ENCODE measurements around the gene UBE2G1.
"Not testable (repeated sequence)": the region's sequence is repeated elsewhere in the genome, so short reads cannot be mapped to it uniquely, and the experiment has no call there.

Gene UBE2G1

GRCh38 chr17:4375039-4375748, 8.7 kb upstream of the UBE2G1 start:
- Histone ChIP-seq H3K9me3 (ENCODE audit: control insufficient read depth, low read length) (no peaks in the 10 kb centered on the region), H3K4me3 (ENCODE audit: extremely low read depth, insufficient read depth, low read length, poor library complexity, severe bottlenecking) (no peak overlapping the region), H3K27ac (ENCODE audit: low read depth, low read length, severe bottlenecking) (no peak overlapping the region), H3K36me3 (ENCODE audit: control insufficient read depth, insufficient read depth, low read length) (no peaks in the 10 kb centered on the region), H3K4me1 (ENCODE audit: control insufficient read depth, insufficient read depth, low read length, poor library complexity, severe bottlenecking) (no peaks in the 10 kb centered on the region)
- WGBS, 2 experiments (ENCODE audit: insufficient coverage in 2 of 2) = 83 to 86% methylated on average over 6 to 7 of the region's 7 CpGs

DNA sequence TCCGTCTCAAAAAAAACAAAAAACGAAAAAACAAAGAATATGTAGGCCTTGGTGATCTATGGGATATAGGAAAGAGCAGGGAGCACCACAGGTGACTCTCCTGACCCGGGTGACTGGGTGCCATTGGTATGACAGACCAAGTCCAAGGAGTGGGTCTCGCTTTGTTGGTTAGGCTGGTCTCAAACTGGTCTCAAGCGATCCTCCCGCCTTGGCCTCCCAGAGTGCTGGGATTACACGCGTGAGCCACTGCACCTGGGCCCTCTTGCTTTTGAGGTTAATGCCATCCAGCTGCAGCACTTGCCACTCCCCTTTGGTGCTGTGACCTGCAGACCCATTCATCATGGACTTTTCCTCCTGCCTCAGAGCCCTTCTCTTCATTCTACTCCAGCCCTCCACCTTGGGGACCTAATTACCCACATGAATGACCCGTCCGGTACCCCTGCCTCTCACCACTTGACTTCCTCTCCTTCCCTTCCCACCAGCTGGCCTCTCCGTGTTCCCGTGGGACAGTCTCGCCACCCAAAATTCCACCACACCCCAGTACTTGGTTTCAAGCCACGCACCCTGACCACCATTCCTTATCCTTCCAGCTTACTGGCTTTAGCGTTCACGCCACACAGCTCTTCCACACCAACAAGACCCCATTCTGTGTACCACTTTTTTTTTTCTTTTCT, 3.2 kb upstream of the UBE2G1 start:
- WGBS, 2 experiments (ENCODE audit: insufficient coverage in 2 of 2) = 92 to 94% methylated on average over 16 of the region's 16 CpGs

DNA sequence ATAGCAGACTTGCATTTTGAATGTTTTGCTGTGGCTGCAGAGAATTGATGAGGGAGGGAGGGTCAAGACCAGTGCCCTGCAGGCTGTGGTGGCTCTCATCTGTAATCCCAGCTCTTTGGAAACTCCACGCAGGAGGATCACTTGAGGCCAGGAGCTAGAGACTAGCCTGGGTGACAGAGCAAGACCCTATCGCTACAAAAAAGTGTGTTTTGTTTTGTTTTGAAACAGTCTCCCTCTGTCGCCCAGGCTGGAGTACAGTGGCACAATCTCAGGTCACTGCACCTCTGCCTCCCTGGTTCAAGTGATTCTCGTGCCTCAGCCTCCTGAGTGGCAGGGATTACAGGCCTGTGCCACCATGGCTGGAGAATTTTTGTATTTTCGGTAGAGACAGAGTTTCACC, 1.9 kb upstream of the UBE2G1 start:
- 91 to 95% methylated on average over 5 of the region's 5 CpGs for WGBS, 2 experiments (ENCODE audit: insufficient coverage in 2 of 2)
- H3K9me3 ChIP-seq (ENCODE audit: control insufficient read depth, low read length) = no peaks in the 10 kb centered on the region
- no peak overlapping the region for H3K4me3 ChIP-seq (ENCODE audit: extremely low read depth, insufficient read depth, low read length, poor library complexity, severe bottlenecking)

More for the DNA sequence above, 3.2 kb upstream of the UBE2G1 start:
- Histone ChIP-seq H3K36me3 (ENCODE audit: control insufficient read depth, insufficient read depth, low read length) (no peaks in the 10 kb centered on the region), H3K9me3 (ENCODE audit: control insufficient read depth, low read length) (no peaks in the 10 kb centered on the region), H3K4me1 (ENCODE audit: control insufficient read depth, insufficient read depth, low read length, poor library complexity, severe bottlenecking) (peaks cover 2% of the 10 kb centered on the region), H3K27ac (ENCODE audit: low read depth, low read length, severe bottlenecking) (no peak overlapping the region), H3K4me3 (ENCODE audit: extremely low read depth, insufficient read depth, low read length, poor library complexity, severe bottlenecking) (no peak overlapping the region)

GRCh38 chr17:4367177-4367576, 702 bp upstream of the UBE2G1 start:
- not testable (repeated sequence) for H3K4me3 ChIP-seq (ENCODE audit: extremely low read depth, insufficient read depth, low read length, poor library complexity, severe bottlenecking); H3K9me3 ChIP-seq (ENCODE audit: control insufficient read depth, low read length); H3K4me1 ChIP-seq (ENCODE audit: control insufficient read depth, insufficient read depth, low read length, poor library complexity, severe bottlenecking)
- Histone ChIP-seq H3K36me3 (ENCODE audit: control insufficient read depth, insufficient read depth, low read length) (peaks cover 13% of the 10 kb centered on the region), H3K27ac (ENCODE audit: low read depth, low read length, severe bottlenecking) (peak overlapping the region; percentile 89)
- 92 to 100% methylated on average over 1 to 6 of the region's 10 CpGs for WGBS, 2 experiments (ENCODE audit: insufficient coverage in 2 of 2)

More for the DNA sequence above, 1.9 kb upstream of the UBE2G1 start:
- peaks cover 2% of the 10 kb centered on the region for H3K4me1 ChIP-seq (ENCODE audit: control insufficient read depth, insufficient read depth, low read length, poor library complexity, severe bottlenecking)
- H3K36me3 ChIP-seq (ENCODE audit: control insufficient read depth, insufficient read depth, low read length) = peaks cover 1% of the 10 kb centered on the region
- no peak overlapping the region for H3K27ac ChIP-seq (ENCODE audit: low read depth, low read length, severe bottlenecking)

DNA sequence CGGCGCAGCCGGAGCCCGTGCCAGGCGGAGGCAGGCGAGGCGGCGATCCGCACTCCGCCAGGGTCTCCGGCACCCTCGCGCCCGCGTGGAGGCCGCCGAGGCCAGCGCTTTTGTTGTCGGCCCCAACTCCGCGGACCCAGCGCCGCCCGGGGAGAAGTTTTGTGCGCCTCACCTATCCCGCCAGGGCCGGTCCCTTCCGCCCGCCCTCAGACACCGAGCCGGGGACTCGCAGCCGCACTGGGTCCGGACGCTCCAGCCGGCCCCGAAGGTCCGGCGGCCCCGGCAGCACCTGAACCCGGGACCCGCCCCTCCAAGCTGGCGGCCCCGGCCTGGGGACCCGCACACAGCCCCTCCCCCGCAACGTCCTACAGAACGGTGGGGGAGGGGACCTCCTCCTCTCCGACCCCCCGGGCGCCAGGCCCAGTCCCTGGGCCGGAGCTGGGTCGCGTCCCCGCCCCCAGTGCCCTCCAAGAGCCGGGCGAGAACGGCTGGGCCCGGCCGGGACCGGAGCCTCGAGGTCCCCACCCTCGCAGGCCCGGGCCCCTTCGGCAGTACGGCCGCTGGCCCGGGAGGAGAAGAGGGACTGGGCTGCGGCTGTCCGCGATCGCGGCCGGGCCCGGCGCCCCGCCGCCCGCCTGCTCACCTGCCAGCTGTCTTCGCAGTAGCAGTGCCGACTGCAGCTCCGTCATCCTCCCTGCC, 698 bp downstream of the UBE2G1 start:
- no peaks in the 10 kb centered on the region for H3K9me3 ChIP-seq (ENCODE audit: control insufficient read depth, low read length)
- H3K4me1 ChIP-seq (ENCODE audit: control insufficient read depth, insufficient read depth, low read length, poor library complexity, severe bottlenecking) = peaks cover 2% of the 10 kb centered on the region
- H3K27ac ChIP-seq (ENCODE audit: low read depth, low read length, severe bottlenecking) = peak overlapping the region; percentile 89
- WGBS, 2 experiments (ENCODE audit: insufficient coverage in 2 of 2) = 0 to 1% methylated on average over 67 to 68 of the region's 82 CpGs
- peak overlapping the region; percentile 95 for H3K4me3 ChIP-seq (ENCODE audit: extremely low read depth, insufficient read depth, low read length, poor library complexity, severe bottlenecking)
- peaks cover 23% of the 10 kb centered on the region for H3K36me3 ChIP-seq (ENCODE audit: control insufficient read depth, insufficient read depth, low read length)

GRCh38 chr17:4365103-4365627, 1.3 kb downstream of the UBE2G1 start:
- Histone ChIP-seq H3K4me3 (ENCODE audit: extremely low read depth, insufficient read depth, low read length, poor library complexity, severe bottlenecking) (peak overlapping the region; percentile 95), H3K36me3 (ENCODE audit: control insufficient read depth, insufficient read depth, low read length) (peaks cover 29% of the 10 kb centered on the region), H3K27ac (ENCODE audit: low read depth, low read length, severe bottlenecking) (peak overlapping the region; percentile 89), H3K9me3 (ENCODE audit: control insufficient read depth, low read length) (no peaks in the 10 kb centered on the region), H3K4me1 (ENCODE audit: control insufficient read depth, insufficient read depth, low read length, poor library complexity, severe bottlenecking) (peaks cover 2% of the 10 kb centered on the region)
- 0% methylated on average over 23 to 31 of the region's 38 CpGs for WGBS, 2 experiments (ENCODE audit: insufficient coverage in 2 of 2)

DNA sequence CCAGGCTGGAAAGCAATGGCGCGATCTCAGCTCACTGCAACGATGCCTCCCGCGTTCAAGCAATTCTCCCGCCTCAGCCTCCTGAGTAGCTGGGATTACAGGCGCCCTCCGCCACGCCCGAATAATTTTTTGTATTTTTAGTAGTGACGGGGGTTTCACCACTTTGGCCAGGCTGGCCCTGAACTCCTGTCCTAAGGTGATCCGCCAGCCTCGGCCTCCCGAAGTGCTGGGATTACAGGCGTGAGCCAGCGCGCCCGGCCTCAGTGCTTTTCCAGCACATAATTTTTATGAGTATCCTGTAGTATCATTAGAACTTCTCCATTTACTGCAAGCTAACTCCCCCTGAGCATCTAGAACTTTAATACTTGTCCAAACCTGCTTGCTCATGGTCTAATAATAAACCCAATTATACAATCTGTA, 1.8 kb downstream of the UBE2G1 start:
- Histone ChIP-seq H3K4me3 (ENCODE audit: extremely low read depth, insufficient read depth, low read length, poor library complexity, severe bottlenecking) (peak overlapping the region; percentile 95), H3K9me3 (ENCODE audit: control insufficient read depth, low read length) (no peaks in the 10 kb centered on the region), H3K4me1 (ENCODE audit: control insufficient read depth, insufficient read depth, low read length, poor library complexity, severe bottlenecking) (peaks cover 2% of the 10 kb centered on the region), H3K36me3 (ENCODE audit: control insufficient read depth, insufficient read depth, low read length) (peaks cover 29% of the 10 kb centered on the region), H3K27ac (ENCODE audit: low read depth, low read length, severe bottlenecking) (peak overlapping the region; percentile 89)
- WGBS, 2 experiments (ENCODE audit: insufficient coverage in 2 of 2) = 87 to 89% methylated on average over 11 to 16 of the region's 18 CpGs

DNA sequence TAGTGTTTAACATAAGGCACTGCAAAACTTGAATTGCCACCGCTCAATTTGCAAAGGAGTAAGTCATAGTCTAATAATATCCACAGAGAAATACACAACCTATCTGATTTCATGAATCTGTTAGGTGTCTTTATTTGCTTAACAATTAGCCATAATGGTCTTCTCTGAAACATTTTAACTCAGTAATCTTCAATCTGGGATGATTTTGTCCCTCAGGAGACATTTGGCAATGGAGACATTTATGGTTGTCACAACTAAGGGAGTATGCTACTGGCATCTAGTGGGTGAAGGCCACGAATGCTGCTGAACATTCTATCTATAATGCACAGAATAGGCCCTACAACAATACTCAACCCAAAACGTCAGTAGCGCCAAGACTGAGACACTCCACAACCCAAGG, 4.3 kb downstream of the UBE2G1 start:
- Histone ChIP-seq H3K4me1 (ENCODE audit: control insufficient read depth, insufficient read depth, low read length, poor library complexity, severe bottlenecking) (peaks cover 2% of the 10 kb centered on the region), H3K4me3 (ENCODE audit: extremely low read depth, insufficient read depth, low read length, poor library complexity, severe bottlenecking) (no peak overlapping the region), H3K27ac (ENCODE audit: low read depth, low read length, severe bottlenecking) (no peak overlapping the region), H3K9me3 (ENCODE audit: control insufficient read depth, low read length) (no peaks in the 10 kb centered on the region), H3K36me3 (ENCODE audit: control insufficient read depth, insufficient read depth, low read length) (peaks cover 33% of the 10 kb centered on the region)
- WGBS, 2 experiments (ENCODE audit: insufficient coverage in 2 of 2) = 79 to 87% methylated on average over 2 to 3 of the region's 4 CpGs

- 81 to 100% methylated on average over 2 to 3 of the region's 4 CpGs for WGBS, 2 experiments (ENCODE audit: insufficient coverage in 2 of 2)
- Histone ChIP-seq H3K9me3 (ENCODE audit: control insufficient read depth, low read length) (no peaks in the 10 kb centered on the region), H3K4me3 (ENCODE audit: extremely low read depth, insufficient read depth, low read length, poor library complexity, severe bottlenecking) (no peak overlapping the region)
These were observed 8.3 kb downstream of the UBE2G1 start for GRCh38 chr17:4358154-4358553.

GRCh38 chr17:4357671-4358070, 8.8 kb downstream of the UBE2G1 start:
- WGBS, 2 experiments (ENCODE audit: insufficient coverage in 2 of 2) = 100% methylated on average over 1 of the region's 1 CpG; no CpG with 5 or more reads in 1 of the 2 experiments
- Histone ChIP-seq H3K4me3 (ENCODE audit: extremely low read depth, insufficient read depth, low read length, poor library complexity, severe bottlenecking) (no peak overlapping the region), H3K27ac (ENCODE audit: low read depth, low read length, severe bottlenecking) (no peak overlapping the region), H3K9me3 (ENCODE audit: control insufficient read depth, low read length) (no peaks in the 10 kb centered on the region), H3K4me1 (ENCODE audit: control insufficient read depth, insufficient read depth, low read length, poor library complexity, severe bottlenecking) (no peaks in the 10 kb centered on the region), H3K36me3 (ENCODE audit: control insufficient read depth, insufficient read depth, low read length) (peaks cover 27% of the 10 kb centered on the region)

More at GRCh38 chr17:4358154-4358553, 8.3 kb downstream of the UBE2G1 start:
- no peaks in the 10 kb centered on the region for H3K4me1 ChIP-seq (ENCODE audit: control insufficient read depth, insufficient read depth, low read length, poor library complexity, severe bottlenecking)
- H3K36me3 ChIP-seq (ENCODE audit: control insufficient read depth, insufficient read depth, low read length) = peaks cover 32% of the 10 kb centered on the region
- H3K27ac ChIP-seq (ENCODE audit: low read depth, low read length, severe bottlenecking) = no peak overlapping the region
